Measurements from ENCODE around the gene FAM131C. TPM values are rescaled to one million over a fixed set of nuclear protein-coding genes. Genes with fewer than 3 reads are reported as not detected.

FAM131C gene
- total RNA-seq, 6 experiments from 2014 or later: 0.19 to 1.00 TPM; not detected in 4

DNA sequence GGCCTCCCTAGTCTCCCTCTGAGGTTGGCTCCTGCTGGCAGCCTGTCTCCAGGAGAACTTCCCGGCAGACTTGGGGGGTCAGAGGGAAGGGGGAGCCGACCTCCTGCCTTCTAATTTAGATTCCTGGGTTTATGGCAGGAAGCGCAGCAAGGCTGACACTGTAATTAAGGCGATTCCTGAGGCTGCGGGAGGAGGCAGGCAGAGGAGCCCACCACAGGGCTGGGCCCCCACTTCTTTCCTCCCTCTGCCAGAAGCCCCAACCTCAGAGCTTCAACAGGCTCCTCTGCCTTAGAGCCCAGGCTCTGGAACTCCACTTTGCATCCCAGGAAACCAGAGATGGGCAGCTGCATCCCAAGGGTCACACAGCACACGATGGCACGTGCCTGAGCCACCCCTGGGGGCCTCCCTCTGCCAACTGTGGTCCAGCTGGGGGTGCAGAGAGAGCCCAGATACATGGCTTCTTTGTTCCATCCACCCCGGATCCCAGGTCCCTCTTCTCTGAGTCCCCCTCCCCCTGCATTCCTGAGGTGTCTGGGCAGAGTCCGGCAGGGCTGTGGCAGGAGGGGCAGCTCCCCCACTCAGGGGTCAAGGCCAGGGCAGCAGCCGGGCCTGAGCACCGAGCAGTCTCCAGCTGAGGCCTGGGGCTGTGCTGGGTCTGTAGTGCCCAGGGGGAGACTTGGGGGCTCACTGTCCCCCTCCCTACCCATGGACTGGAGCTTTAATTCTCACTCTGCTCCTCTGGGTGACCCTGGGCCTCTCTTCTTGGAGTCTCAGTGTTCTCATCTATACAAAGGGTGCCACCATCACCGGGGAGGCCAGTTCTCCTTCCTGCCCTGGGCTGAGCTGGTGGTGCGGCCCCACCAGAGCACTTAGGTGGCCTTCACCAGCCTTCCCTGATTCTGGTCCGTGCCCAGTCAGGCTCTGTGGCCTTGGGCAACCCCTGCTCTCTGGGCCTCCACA lies 39.4 kb upstream of the FAM131C start:
- 73% methylated on average over 6 of the region's 14 CpGs for WGBS (ENCODE audit: insufficient coverage, low coverage, low lambda C conversion rate, missing lambda C conversion rate)
- Histone ChIP-seq H3K9me3 (no peaks in the 10 kb centered on the region), H3K27me3 (no peaks in the 10 kb centered on the region), H3K36me3 (no peaks in the 10 kb centered on the region), H3K27ac (no peak overlapping the region), H3K4me1 (peaks cover 0 to 9% (median 4%) of the 10 kb centered on the region in 4 donors), H3K4me3 (no peak overlapping the region)
- TF ChIP-seq, protein P1, sequence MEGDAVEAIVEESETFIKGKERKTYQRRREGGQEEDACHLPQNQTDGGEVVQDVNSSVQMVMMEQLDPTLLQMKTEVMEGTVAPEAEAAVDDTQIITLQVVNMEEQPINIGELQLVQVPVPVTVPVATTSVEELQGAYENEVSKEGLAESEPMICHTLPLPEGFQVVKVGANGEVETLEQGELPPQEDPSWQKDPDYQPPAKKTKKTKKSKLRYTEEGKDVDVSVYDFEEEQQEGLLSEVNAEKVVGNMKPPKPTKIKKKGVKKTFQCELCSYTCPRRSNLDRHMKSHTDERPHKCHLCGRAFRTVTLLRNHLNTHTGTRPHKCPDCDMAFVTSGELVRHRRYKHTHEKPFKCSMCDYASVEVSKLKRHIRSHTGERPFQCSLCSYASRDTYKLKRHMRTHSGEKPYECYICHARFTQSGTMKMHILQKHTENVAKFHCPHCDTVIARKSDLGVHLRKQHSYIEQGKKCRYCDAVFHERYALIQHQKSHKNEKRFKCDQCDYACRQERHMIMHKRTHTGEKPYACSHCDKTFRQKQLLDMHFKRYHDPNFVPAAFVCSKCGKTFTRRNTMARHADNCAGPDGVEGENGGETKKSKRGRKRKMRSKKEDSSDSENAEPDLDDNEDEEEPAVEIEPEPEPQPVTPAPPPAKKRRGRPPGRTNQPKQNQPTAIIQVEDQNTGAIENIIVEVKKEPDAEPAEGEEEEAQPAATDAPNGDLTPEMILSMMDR (IDR thresholded peaks at IDR 0.05): no peak
- no peak for TF ChIP-seq POLR2A (IDR thresholded peaks at IDR 0.05)
- DNase-seq: no peak
- peak; percentile 37 to 57 (median 49) for ATAC-seq
- intact Hi-C loops (cut with DNase I): no loop called here

DNA sequence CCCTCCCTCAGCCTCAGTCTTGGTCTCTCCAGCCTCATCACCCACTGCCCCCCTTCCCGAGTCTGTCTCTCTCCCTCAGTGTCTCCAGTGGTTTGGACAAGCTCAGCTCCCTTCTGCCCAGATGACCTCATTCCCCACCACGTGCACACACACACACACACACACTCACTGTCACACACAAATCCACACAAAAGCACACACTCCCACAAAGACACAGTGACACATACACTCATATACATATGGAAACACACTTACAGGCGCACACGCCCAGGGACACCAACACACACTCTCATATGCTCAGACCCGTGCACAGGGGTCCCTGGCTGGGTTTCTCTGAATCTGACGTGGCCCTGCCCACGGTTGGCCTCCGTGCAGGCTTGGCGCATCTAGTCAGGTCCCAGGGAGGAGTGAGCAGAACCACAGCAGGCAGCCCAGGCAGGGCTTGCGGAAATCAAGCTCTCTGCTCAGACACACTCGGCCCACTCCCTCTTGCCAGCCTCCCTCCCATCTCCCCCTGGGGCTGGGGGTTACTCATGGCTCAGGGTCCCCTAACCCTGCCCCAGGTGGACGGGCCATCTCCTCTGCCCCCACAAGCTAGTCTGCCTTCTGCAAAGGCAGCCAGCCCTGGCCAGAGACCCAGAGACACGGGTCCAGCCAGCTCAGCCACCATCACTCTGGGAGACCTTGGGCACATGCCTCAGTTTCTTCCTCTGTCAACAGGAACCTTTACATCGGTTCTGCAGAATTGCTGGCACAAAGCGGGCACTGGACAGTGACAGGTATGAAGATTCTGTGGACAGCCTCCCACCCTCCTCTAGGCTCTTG lies 38.5 kb upstream of the FAM131C start:
- intact Hi-C loops (cut with DNase I): no loop called here
- no peak overlapping the region for H3K27ac ChIP-seq
- TF ChIP-seq, protein P1 (IDR thresholded peaks at IDR 0.05): no peak
- TF ChIP-seq POLR2A (IDR thresholded peaks at IDR 0.05): no peak
- no peak overlapping the region for H3K4me3 ChIP-seq
- 61% methylated on average over 8 of the region's 15 CpGs for WGBS (ENCODE audit: insufficient coverage, low coverage, low lambda C conversion rate, missing lambda C conversion rate)
- no peaks in the 10 kb centered on the region for H3K27me3 ChIP-seq
- H3K9me3 ChIP-seq: no peaks in the 10 kb centered on the region
- ATAC-seq (peak in 3 of 4 donors; percentile 19 to 36 (median 36)), DNase-seq (no peak)
- H3K4me1 ChIP-seq: peaks cover 0 to 9% (median 4%) of the 10 kb centered on the region in 4 donors
- H3K36me3 ChIP-seq: no peaks in the 10 kb centered on the region

DNA sequence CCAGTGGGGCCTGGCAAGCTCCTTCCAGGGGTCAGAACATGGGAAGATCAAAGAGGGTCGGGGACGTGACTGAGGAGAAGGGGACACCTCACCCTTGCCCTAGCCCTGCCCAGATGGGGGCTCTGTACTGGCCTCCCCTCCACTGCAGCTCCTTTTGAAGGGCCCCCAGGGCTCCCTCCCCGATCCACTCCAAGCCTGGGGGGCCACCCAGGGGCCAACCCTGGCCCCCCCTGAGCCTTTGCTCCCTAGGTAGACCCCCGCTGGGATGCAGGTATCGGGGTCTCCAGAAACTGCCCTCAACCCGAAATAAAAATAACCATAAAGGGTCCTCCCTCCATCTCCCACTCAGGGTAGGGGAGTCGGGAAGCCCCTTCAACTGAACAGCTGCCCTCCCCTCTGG lies 37.4 kb upstream of the FAM131C start:
- Histone ChIP-seq H3K4me3 (no peak overlapping the region), H3K27ac (no peak overlapping the region), H3K9me3 (no peaks in the 10 kb centered on the region), H3K27me3 (no peaks in the 10 kb centered on the region), H3K36me3 (no peaks in the 10 kb centered on the region), H3K4me1 (peaks cover 0 to 9% (median 2%) of the 10 kb centered on the region in 4 donors)
- intact Hi-C loops (cut with DNase I): no loop called here
- TF ChIP-seq POLR2A (IDR thresholded peaks at IDR 0.05): no peak
- TF ChIP-seq, protein P1 (IDR thresholded peaks at IDR 0.05): no peak
- ATAC-seq: no peak
- 80% methylated on average over 1 of the region's 7 CpGs for WGBS (ENCODE audit: insufficient coverage, low coverage, low lambda C conversion rate, missing lambda C conversion rate)
- no peak for DNase-seq

DNA sequence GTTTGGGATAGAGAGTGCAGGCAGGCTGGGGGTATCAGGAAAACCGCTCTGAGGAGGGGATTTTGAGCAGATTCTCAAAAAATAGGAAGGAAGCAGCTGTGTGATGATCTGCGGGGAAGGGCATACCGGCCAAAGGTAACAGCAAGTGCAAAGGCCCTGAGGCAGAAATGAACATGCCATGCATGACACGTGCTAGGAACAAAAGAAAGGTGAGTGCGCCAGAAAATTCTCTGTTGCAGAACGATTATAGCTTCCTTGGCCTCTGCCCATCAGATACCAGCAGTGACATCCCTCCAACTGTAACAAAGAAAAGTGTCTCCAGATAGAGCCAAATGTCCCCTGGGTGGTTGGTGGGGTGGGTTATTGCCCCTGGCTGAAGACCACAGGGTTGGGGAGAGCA lies 37.0 kb upstream of the FAM131C start:
- Histone ChIP-seq H3K27ac (no peak overlapping the region), H3K9me3 (no peaks in the 10 kb centered on the region), H3K36me3 (no peaks in the 10 kb centered on the region), H3K4me3 (no peak overlapping the region), H3K27me3 (no peaks in the 10 kb centered on the region), H3K4me1 (peaks cover 0 to 9% (median 2%) of the 10 kb centered on the region in 4 donors)
- intact Hi-C loops (cut with DNase I): no loop called here
- 84% methylated on average over 6 of the region's 6 CpGs for WGBS (ENCODE audit: insufficient coverage, low coverage, low lambda C conversion rate, missing lambda C conversion rate)
- ATAC-seq (no peak), DNase-seq (no peak)
- no peak for TF ChIP-seq POLR2A (IDR thresholded peaks at IDR 0.05)
